ENCODE results near the gene PLEKHA6.
"Not testable (repeated sequence)": the region's sequence is repeated elsewhere in the genome, so short reads cannot be mapped to it uniquely, and the experiment has no call there.

PLEKHA6 gene

DNA sequence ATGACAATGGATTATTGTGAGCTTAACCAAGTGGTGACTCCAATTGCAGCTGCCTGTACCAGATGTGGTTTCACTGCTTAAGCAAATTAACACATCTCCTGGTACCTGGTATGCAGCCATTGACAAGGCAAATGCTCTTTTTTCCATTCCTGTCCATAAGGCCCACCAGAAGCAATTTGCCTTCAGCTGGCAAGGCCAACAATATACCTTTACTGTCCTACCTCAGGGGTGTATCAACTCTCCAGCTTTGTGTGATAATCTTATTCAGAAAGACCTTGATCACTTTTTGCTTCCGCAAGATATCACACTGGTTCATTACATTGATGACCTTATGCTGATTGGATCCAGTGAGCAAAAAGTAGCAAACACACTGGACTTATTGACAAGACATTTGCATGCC, 122.2 kb downstream of the PLEKHA6 start:
- DNase-seq (ENCODE audit: low read depth) = not testable (repeated sequence)

DNA sequence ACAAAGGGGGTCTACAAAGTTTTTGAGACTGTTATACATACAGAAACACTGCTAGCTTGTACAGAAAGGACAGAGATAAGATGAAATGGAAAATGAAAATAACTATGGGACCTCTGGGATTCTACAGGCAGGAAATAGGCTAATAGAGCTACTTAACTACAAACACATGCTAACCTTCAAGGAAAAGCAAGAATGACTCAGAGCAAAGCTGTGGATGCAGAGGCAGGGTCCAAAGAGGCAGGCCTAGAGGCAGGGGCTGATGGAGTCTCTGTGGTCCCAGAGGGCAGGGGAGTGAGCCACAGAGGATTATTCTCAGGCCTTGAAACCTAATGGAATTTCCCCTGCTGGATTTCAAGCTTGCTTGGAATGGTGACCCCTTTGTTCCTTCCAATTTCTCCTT, 127.2 kb downstream of the PLEKHA6 start:
- peak; percentile 23 for DNase-seq (ENCODE audit: low read depth)

DNA sequence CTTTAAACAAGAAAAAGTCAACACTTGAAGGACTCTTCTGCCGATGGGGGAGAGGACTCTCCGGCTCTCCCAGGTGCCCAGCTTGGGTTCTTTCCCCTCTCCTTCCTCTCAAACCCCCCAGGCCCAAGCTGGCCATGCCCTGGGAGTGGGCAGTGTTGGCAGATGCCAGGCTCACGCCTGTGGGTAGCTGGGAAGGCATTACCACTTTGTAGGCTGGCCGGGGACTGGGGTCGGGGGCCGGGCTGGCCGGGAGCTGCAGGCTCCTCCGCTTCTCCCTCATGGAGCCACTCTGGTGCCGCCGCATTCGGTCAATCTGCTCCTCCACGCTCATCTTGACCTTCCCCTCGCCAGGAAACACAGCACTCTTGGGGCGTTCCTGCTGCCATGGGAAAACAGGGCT, 129.5 kb downstream of the PLEKHA6 start:
- no peak for DNase-seq (ENCODE audit: low read depth)

DNA sequence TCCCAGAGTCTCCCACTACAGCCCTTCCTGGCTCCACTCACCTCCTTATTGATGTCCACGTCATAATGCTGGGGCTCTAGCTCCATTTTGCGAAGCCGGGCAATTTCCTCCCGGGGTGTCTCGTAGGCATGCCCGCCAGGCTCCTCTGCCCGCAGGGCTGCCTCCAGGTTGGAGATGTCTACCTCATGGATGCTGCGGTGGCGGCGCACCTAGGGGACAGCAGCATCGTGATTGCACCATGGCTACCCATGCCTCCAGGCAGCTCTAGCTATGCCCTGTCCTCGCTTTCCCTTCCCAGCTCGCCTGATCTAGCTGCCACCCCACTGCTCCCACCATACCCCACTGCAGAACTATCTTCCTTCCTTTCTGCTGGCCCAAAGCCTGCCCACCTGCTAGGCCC, 130.8 kb downstream of the PLEKHA6 start:
- DNase-seq (ENCODE audit: low read depth) = no peak

DNA sequence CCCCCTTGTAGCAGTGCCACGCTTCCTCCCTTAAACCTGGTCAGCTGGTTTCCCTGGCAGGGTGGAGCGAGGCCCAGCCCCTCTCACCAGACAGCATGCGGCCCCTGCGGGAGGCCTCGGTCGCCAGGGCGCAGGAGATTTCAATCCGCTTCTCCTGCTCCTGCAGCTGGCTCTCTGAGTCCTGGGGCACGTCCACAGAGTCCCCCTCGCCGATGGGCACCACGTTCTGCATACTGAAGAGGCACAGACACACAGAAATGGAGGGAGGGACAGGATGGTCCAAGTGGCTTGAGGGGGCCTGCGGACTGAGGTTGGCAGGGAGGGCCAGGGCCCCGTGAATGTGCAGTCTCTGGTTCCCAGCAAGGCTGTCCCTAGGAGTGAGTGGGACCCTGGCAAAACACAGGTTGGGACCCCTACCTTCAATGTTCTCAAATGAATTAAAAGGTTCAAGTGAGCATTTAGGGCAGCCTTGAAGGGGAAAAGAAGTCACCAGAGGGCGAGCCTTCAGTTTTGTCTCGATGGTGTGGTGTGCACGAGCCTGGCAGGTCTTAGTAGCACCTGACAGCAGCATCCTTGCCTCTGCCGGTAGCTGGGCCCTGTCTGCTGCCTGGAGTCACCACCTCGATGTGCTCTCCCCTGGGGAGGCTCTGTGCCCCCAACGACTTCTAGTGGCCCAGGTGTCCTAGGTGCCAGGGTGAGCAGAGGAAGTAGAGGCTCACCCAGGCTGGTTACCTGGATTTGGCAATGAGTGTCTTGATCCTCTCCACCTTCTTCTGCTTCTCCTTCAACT, 131.5 kb downstream of the PLEKHA6 start:
- DNase-seq (ENCODE audit: low read depth) = no peak

DNA sequence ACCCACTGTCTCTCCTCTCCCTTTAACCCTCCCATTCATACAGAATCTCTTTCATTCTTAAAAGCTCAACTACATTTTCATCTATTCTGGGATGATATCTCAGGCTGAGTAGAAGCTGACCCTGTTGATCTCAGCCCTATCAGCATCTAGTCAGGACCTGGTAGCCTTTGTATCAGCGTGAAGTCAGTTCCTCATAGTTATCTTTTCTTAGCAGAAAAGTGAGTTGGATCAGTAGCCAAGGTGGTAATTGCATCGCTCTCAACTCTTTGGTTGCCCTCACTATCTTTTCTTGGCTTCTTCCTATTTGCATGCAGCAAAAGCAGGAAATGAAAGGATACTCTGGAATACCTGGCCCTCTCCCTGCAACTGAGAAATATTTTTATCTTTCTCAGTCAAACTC, 132.4 kb downstream of the PLEKHA6 start:
- DNase-seq (ENCODE audit: low read depth) = no peak

DNA sequence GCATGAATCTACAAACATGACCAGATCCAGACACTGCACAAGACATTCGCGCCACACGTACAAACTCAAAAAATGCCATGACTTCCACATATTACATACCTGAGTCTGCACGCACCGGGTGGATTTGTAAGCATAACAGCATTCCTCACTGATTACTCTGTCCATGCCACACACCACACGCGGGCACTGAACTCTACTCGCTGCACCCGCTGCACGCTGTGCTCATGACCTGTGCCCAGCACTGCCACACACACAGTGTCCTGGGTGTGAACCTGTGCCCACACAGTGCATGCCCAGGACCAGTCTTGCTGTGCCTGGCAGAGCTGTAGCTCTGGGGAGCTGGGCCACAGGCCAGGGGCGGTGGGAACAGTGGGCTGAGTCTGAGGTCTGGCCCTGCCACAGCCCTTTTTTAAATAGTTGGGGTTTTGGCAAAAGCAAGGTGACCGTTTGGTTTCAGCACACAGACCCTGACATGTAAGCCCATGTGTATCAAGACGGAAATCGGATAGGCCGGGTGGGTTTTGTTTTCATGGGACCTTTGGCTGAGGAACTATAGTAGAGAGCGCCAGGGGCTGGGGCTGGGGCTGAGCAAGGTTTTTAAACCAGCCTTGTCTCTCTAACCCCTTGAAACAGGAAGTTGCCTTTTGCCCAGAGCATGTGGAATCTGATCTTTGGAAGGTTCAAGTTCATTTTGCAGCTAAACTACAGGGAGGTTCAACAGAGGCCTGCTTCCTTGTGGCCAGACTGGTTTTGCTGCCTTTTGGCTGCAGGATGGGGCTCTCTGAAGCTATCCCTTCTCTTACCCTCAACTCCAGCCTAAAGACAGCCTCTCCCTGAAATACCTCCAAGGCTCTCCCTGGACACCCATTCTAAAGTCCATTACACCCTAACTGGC, 133.6 kb downstream of the PLEKHA6 start:
- peak; percentile 8 for DNase-seq (ENCODE audit: low read depth)

DNA sequence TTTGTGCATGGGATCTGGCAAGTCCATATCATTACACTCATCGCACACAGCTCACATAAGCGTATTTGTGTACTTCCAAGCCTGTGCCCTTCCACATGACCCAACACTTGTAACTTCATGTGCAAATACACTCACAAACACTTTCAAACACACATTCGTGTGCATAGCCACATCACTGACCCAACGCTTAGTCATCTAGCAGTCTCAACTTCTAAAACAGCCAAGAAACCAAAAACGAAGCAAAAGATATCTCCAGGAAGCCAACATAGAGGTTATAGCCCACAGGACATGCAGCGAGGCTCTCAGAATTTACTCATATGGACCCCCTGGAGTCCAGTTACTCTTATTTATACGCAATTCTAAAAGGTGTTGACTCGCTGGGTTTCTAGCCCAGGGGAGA, 135.1 kb downstream of the PLEKHA6 start:
- peak; percentile 9 for DNase-seq (ENCODE audit: low read depth)

DNA sequence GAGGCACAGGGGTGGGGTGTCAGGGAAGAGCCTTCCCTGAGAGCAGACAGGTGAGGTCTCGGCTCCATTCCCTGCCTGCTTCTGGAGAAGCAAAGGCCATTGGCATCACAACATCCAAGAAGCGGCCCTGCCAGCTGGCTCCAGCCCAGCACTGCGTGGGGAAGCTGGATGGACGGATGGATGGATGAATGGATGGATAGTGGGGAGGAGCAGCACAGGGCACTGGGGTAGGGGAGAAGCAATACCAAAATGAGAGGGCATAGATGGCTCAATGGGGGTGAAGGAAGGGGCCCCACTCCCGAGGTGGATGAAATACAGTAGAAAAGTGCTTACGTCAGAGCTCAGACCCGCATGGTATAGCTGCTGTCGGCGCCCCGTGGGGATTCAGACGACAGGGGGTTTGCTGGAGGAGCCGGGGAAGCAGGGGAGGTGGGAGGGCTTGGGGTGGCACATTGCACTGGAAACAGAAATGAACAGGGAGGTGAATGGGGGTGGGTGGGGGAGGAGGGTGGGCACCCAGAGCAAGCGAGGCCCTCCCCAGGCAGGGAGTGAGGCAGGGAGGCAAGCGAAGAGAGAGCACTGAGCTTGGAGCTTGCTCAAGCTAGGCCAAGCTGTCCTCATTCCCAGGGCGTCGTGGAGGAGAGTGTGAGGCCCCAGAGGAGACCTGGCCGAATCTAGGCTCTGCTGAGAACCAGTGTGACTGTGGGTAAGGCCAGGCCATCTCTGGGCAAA, 136.4 kb downstream of the PLEKHA6 start:
- DNase-seq (ENCODE audit: low read depth) = no peak

DNA sequence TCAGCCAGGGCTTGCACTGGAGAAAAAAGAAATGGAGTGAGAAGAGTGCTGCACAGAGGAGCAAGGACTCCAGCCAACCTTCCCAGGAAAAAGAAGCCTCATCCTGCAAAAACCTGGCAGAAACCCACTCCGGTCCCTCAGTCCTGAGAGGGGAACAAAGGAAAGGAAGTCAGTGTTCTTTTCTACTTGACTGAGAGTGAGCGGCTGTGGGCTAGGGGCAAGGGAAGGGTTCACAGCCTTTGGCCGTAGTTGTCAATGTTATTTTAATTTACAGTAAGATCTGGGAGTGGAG, 137.0 kb downstream of the PLEKHA6 start:
- DNase-seq (ENCODE audit: low read depth) = no peak

DNA sequence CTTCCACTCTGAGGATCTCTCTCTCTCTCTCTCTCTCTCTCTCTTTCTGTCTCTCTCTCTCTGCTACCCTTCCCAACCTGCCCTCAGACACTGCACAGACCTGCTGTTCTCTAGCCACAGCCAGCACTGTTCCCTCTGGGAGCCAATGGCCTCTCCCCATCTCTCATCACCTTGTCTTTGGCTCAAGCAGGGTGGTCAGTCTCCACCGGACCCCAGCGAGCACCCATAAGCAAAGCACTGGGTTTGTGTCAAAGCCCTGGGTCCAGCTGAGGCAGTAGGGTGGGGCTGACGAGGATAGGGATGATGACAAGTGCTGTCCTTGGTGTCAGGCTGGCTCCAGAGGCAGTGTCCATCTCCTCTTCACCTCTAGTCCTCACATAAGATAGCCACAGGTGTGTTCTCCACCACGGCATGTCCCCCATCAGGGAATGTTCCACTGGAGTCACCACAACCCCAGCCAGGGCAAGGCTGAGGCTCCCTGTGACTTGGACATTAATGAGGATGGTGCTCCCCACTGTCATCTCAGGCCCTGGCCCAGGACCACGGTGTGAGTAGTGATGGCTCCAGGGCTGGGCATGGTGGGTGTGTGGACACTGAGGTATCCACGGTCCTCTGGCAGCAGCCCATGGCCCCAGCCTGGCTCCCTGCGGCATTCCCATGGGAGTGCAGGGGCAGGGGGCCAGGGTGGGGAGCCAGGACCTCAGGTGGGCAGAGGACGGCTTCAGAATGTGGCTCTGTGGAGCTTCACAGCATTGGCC, 137.5 kb downstream of the PLEKHA6 start:
- no peak for DNase-seq (ENCODE audit: low read depth)

DNA sequence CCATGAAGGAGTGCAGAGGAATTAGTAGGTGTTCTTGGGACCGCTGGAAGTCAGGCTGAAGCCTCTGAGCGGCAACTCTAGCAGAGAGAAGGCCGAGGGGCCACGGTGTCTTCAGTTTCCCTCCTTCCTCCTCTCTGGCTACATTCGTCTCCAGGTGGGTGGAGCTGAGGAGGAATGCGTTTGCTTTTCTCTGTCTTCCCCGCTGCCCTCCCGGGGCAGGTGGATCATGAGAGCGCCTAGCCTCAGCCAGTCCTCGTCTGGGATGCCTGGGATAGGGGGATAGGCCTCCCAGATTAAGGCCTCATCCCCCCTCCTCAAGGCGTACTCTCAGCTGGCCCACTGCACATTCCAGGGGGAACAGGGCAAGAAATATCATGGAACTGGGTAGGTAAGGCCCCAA, 138.5 kb downstream of the PLEKHA6 start:
- no peak for DNase-seq (ENCODE audit: low read depth)

DNA sequence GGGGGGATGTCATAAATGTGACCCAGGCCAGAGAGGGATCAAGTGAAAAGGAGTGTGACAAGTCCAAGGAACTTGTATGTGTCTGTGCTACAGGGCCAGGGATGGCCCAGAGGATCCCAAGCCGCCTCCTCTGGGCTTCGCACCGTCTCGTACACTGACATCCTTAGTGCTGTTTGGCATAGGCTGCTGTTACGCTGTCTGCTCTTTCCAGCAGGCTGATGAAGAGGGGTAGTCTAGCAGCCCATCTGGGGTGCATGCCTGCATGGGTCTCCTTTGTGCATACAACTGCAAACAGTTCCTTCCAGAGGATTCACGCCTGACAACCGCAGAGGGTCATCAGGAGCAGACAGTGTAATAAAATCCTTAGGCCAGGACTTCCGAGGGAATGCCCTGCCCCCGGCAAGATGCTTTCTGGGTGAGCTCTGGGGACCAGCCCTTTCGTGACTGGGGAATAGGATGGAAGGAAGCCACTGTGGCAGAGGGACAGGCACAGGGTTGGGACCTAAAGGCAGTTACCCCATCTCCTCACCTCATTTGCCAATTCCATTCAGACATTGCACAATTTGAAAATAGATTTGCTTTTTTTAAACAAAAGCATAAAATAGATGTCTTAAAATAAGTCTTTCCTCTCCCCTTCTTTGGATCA, 139.6 kb downstream of the PLEKHA6 start:
- DNase-seq (ENCODE audit: low read depth) = no peak

DNA sequence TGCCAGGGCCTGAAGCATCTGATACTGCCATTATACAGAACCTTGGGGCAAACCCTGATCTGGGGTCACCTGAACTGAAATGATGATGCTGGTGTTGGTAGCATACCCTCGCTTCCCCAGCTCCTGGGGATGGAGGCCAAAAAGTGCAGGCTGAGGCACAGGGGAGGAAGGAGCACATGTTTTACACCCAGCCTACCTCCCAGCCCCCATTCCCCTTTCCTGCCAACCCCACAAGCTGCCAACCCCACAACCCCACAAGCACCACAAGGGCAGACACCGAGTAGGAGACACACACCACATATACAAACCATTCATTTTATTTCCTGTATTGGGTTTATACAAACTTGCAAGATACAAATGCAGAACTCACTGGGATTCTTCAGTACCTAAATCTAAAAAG, 141.2 kb downstream of the PLEKHA6 start:
- DNase-seq (ENCODE audit: low read depth) = no peak

DNA sequence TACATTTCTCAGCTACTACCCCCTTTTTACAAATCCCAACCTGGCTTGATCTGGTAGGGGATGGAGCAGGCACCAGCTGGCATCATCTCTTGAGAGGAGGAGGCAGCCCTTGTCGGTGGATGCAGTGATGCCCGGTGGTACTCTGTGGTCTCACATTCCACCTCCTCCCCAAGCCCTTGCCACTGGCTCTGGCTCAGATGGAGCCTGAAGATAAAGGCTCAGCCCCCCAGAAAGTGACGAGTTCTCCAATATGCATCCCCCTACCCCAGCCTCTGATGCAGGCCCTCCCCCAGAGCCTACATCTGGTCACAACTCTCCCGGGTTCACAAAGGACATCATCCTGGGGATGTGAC, 142.1 kb downstream of the PLEKHA6 start:
- DNase-seq (ENCODE audit: low read depth) = no peak

DNA sequence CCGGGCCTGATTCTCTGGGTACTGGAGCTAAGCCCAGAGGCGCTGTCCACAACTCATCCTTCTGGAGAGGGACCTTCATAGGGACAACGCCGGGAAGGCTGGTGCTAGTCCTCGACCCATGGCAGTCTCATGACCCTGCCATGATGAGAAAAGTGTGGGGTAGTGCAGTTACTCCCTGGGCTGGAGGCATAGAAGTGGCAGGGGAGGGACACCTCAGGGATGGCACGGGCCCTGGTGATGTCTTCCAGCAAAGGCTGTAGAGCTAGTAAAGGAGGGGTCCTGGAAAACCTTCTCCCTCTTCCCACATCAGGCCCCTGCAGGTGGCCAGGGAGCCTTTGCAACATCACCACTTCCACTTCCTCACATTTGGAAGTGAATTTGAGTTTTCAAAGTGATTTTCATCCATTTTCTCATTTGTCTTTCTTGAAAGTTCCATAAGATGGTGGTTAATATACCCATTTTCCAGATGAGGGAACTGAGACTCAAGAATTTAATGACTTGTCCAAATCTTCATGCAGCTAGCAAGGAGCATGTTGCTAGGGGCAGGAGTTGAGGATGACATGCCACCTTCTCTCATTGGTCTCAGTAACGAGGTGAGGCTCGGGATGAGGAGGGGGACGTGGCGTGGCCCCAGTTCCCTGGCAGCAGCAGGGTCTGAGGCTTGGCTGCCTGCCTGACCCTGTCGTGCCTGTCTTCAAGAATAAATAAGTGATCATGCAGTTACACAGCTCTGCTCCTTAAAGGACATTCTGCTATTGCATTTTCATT, 142.7 kb downstream of the PLEKHA6 start:
- DNase-seq (ENCODE audit: low read depth) = no peak

DNA sequence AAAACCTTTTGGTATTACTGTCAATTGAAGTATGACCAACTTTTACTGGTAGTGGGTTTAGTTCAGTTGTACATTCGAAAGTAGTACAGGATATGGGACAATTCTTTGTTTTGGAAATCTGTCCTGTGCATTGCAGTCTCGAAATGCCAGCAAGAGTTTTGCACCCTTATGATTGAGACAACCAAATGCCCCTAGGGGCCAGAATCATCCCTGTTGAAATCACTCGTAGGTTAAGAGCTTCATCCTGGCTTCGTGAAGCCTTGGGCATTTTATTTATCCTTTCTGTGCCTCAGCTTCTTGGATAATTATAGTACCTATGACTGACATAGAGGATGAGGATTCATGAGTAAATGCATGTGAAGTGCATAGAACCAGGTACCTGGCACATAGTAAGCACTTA, 143.5 kb downstream of the PLEKHA6 start:
- DNase-seq (ENCODE audit: low read depth) = peak; percentile 13

DNA sequence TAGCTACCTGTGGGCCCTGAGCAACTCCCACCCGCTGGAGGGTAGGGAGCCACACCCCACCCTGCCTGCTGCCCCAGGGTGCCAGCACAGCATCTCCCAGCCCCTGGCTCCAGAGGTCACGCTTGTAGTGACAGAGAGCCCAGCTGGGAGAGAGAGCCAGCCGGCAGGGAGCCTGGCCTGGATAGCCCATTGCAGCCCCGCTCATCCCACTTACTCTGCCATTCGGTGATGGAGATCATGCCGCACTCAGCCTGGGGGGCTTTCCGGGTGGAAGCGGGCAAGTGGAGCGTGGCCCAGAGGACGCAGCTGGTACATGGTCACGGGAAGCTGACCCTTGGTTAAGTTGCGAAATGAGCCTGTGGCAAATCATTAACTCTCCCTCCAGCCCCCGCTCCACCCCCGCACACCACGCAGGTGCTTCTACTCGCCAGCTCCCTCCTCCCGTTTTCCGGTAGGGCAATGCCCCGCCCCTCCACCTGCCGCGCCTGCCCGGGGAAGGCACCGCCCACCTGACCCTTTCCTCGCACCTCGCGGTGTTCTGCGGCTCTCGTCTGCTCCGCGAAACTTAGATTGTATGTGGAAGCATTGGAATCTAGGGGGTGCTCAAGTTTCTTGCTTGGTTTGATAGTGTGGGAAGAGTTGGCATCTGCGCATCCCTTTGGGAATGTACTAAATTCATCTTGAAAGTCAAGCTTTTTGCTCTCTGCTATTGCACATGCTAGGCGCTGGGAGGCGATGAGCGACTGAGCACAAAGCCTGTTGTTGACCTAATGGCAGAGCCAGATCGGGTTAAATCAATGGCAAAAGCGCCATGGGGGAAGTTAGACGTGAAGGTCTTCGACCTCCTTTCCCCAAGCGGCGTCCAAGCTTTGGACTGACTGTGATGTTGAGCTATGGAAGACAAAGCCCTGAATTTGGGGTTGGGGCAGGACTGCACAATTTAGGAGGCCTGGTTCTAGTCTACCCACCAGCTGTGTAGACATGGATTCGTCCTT, 145.8 kb downstream of the PLEKHA6 start, which contains the start of gene GOLT1A:
Gene GOLT1A (minus strand): TSS at position 321 of the 995 bp plus-strand sequence. CDS start 82 bp downstream, at position 239.
- DNase-seq (ENCODE audit: low read depth) = peak; percentile 86

DNA sequence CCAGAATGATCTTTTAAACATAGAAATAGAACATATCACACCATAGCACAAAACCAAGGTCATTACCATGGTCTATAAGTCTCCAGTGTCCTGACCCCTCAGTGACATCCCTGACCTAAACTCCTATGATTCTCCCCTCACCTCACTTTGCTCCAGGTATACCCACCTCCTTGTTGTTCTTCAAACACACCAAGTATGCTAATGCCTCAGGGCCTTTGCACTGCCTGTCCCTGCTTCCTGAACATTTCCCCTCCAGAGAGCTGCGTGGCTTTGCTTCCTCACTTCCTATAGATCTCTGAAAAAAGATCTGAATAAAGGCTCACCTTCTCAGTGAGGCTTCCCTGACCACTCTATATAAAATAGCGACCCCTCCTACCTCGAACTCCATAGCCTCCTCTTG, 147.0 kb downstream of the PLEKHA6 start:
- DNase-seq (ENCODE audit: low read depth) = no peak
